Activated CD8-positive, alpha-beta memory T cell treated with anti-CD3 and anti-CD28 coated beads for 24 hours (primary cell): ENCODE measurements around the gene ATP9B.

Experiments used
- DNase-seq: peaks from one replicate; pipeline ENCODE4 v3.0.0-alpha.2; 2020

The ATP9B gene

DNA sequence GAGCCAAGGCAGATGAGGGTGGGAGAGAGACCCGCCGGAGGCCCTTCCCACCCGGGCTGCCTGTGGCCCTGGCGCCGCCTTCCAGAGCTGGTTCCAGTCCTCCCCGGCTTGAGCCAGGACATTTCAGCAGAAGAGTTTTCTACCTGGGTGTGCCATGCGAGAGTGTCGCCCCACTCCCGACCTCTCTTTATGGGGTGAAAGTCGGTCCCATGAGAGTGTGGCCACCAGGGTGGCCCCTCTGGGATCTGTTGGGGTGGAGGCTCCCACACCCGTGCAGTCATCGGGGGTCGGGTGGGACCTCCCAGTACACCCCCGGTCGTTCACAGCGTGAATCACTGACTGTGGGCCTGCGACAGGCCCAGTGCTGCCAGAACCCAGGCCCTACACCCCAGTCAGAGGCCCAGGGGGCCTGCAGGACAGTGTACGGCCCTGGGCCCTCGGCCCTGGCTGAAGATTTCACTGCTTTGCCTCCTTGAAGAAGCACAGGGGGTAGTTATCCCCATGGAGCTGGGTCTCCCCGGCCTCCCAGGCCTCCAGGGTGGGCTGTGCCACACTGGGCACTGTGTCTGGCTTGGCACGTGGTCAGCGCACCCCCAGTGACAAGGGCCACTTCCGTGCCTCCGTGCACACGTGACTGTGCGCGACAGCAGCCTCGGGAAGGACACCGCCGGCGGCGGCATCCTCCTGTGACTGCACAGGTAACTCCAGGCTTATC, 332.5 kb downstream of the ATP9B start:
- no peak for DNase-seq

- DNase-seq = no peak
These were observed 333.0 kb downstream of the ATP9B start for GRCh38 chr18:79402209-79402576.

DNA sequence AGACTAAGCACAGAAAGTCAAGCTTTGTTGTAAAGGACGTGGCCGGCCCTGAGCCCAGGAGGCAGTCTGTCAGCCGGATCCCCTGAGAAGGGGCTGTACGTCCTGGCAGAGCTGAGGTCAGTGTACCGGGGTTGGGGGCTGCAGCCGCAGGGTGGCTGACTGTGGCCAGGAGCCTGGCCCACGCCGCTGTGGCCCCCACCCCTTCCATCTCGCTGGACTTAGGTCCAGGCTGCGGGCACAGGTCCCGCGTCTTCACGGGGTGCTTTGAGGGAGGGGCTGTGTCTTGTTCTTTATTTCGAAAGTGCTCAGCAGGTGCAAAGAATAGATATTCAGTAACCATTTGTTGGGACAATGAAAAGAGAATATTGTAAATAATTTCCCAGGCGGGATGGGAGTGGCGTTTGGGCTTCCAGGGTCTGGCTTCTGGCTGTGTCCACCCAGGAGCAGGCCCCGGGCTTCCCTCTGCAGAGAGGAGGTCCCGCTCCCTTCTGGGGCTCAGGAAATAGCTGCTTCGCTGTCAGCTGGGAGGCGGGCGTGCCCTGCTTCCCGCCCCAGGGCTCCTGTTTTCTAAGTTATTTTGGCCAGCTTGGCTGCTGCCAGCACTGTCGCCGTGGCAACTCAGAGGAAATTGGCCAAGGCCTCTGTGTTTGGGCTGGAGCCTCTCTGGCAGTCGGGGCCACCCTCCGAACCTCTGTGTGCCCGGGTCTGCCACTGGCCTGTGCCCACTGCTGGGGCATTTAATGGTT, 334.0 kb downstream of the ATP9B start:
- no peak for DNase-seq

- DNase-seq = no peak
These were observed 334.8 kb downstream of the ATP9B start for GRCh38 chr18:79403723-79404566.

DNA sequence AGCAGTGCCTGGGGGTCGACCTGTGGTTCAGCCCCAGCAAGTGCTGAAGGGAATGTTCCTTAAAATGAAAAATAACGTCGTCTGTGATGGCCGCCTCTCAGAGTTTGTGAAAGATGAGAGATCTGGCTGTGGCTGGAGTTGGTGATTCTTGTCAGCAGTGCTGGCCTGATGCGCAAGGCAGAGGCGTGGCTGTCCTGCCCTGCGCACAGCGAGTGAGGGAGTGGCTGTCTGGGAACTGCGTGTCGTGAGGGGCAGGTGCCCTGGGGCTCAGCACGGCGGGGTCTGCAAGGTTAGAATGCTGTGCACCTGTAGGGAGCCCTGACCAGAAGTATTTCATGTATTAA, 335.3 kb downstream of the ATP9B start:
- DNase-seq = no peak

GRCh38 chr18:79405019-79405780, 336.0 kb downstream of the ATP9B start:
- no peak for DNase-seq

- peak; percentile 87 for DNase-seq
These were observed 336.8 kb downstream of the ATP9B start for GRCh38 chr18:79405781-79406575.

DNA sequence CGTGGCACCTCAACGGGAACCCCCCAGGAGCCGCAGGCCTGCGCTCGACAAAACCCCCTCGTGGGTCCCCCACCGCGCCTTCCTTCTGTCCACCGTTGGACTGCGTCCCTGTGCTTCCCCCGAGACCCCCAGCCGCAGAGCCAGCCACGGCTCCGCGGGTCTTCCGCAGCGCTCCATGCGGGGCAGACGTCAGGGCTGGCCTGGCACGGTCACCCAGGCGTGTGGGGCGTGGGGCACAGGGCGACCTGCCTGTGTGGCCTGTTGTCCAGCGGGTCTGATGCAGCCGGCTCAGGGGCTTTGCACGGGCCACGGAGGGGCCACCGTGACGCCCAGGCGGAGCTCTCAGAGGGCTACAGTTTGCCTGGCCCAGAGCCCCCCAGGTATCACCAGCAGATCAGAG, 337.5 kb downstream of the ATP9B start:
- no peak for DNase-seq

DNA sequence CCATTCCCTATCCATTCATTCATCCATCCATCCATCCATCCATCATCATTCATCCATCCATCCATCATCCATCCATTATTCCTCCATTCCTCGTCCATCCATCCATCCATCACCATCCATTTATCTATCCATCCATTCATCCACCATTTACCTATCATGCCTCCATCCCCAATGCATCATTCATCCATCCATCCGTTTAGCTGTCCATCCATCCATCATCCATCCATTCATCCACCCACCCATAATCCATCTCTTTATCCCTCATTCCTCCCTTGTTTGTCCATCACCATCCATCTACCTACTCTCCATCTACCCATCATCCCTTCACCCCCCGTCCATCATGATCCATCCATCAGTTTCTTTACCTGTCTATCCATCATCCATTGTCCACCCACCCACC, 340.1 kb downstream of the ATP9B start:
- DNase-seq = no peak

DNA sequence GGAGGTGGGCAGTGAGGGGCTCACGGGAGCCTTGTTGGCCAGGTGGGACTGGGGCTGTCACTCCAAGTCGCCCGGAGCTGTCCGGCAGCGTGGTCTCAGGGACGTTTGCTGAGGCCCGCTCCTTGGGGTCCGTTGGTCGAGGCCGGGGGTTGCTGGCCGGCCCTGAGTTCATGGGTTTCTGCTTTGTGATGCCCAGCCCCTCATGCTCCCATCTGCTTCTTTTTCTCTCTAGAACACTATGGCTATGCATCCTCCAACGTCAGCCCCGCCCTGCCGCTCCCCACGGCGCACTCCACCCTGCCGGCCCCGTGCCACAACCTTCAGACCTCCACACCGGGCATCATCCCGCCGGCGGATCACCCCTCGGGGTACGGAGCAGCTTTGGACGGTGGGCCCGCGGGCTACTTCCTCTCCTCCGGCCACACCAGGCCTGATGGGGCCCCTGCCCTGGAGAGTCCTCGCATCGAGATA, 341.0 kb downstream of the ATP9B start:
- DNase-seq = no peak

GRCh38 chr18:79410731-79411613, 341.8 kb downstream of the ATP9B start:
- DNase-seq = no peak

- DNase-seq = no peak
These were observed 342.7 kb downstream of the ATP9B start for GRCh38 chr18:79411614-79412526.

- DNase-seq = no peak
These were observed 343.8 kb downstream of the ATP9B start for GRCh38 chr18:79413025-79413424.

- DNase-seq = no peak
These were observed 344.2 kb downstream of the ATP9B start for GRCh38 chr18:79413426-79413825.

GRCh38 chr18:79413901-79414300, 344.7 kb downstream of the ATP9B start:
- DNase-seq = no peak

DNA sequence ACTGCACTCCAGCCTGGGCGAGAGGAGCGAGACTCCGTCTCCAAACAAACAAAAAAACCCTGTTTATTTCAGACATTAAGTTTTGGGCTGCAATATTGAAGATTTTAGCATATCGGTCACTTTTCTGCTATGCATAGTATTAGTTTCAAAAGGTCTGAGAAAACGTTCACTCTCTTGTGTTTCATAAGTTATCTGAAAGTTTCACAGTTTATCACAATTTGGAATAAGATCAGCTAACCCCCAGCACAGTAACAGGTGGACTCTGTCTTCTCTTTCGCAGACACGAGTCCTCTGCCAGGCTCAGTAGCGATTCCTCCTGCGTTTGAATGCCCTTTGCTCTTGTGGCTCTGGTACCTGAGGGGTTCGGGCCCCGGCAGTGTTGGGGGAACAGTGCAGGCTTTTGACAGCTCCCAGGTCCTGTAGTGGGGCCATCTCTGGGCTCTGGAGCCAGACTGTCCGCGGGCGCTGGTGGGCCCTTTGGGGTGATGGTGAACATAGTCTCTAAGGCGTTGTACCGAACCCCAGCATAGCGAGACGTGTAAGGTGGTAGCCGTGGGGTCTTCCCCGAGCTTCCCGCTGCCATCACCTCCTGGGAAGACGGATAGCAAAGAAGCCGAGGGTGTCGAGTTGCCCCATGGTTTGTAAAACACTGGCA, 347.0 kb downstream of the ATP9B start:
- no peak for DNase-seq

DNA sequence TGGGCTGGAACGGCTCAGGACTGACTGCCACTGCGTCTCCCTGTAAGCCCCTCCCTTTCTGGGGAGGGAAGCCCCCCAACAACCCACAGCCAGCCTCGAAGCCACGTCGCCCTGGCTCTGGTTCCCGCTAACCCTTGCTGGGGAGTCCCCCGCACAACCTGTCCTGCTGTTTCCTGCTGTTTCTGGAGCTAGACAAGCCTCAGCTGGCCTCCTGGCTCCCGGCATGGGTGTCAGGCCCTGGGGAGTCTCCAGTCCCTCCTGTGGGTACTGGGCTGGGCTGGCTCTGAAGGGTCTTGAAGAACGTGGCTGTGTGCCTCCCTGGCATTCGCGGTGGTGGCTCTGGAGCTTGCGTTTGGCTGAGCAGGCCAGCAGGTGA, 347.5 kb downstream of the ATP9B start:
- DNase-seq = no peak

DNA sequence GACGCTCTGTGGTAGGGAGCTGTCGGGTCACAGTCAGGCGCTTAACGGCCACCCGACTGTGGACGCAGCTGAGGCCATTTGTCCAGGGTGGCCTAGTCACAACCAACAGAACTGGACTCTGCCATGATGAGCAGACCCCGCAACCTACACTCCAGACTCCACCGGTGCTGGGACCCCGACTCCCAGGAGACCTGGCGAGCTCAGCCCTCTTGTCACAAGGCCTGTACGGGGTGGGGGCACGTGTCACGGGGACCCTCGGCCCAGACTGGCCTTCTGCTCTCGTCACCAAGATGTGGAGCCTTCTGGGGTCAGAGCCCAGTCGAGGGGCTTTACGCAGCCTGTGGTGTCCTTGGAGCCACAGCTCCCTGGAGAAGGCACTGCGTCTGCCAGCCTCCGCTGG, 349.0 kb downstream of the ATP9B start:
- no peak for DNase-seq

DNA sequence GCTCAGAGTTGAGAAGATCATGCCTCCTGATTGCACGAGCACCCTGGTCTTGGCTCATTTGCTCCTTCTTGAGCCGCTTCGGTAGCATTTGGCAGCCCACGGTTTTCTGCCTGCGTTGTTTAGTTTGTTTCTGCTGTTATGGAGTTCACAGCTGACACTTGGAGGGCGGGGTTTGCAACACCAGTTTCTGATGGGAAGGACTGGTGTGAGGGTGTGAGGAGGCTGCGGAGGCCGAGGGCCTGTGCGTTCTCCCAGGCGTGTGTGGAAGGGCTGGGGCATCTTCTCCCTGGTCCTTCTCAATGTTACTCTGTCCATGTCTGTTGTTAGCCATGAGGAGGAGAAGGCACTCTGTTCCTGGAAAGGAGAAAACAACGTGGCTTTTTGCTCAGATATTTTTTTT, 349.4 kb downstream of the ATP9B start:
- DNase-seq = no peak
